ENCODE results near the gene LPAR1. TPM values are rescaled to one million over a fixed set of nuclear protein-coding genes. Genes with fewer than 3 reads are reported as not detected.

Gene LPAR1
- polyA plus RNA-seq, 3 donors: 3.6 to 87.3 (median 13.4) TPM

DNA sequence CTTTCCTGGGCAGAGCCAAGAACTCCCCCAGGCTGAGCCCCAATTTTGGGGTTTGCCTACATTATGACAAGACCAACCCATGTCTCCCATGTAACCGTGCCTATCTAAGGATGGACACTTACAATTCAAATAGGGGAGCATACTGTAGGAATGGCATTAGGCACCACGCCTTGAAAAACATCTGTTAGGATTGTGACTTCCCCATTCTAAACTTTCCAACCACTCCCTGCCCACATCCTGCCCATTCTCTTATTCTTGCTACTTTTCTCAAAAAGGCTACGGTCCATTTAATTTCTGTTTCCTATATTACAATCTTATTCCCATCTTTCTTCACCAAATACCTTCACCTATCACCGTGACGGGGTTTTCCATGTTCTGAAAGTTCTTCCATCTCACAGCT lies 99.2 kb downstream of the LPAR1 start:
- WGBS, 3 donors: 64 to 92% (median 75%) methylated on average over 5 of the region's 5 CpGs
- H3K27ac ChIP-seq (ENCODE audit: low read depth, low read length): no peak overlapping the region

DNA sequence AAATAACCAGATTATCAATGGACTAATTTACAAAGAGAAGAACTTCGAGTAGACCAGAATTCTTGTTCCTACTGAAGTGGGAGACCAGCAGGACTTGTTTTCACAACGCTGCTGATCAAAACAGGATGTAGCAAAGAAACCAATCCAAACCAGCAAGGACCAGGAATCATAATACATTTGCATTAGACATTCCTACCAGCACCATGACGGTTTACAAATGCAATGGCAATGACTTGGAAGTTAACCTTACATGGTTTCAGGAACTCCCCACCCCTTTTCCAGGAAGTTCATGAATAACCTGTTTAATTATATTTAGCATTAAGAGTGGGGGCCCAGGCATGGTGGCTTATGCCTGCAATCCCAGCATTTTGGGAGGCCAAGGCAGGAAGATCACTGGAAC lies 100.0 kb downstream of the LPAR1 start:
- 62 to 87% (median 82%) methylated on average over 3 of the region's 3 CpGs for WGBS, 3 donors
- no peak overlapping the region for H3K27ac ChIP-seq (ENCODE audit: low read depth, low read length)

DNA sequence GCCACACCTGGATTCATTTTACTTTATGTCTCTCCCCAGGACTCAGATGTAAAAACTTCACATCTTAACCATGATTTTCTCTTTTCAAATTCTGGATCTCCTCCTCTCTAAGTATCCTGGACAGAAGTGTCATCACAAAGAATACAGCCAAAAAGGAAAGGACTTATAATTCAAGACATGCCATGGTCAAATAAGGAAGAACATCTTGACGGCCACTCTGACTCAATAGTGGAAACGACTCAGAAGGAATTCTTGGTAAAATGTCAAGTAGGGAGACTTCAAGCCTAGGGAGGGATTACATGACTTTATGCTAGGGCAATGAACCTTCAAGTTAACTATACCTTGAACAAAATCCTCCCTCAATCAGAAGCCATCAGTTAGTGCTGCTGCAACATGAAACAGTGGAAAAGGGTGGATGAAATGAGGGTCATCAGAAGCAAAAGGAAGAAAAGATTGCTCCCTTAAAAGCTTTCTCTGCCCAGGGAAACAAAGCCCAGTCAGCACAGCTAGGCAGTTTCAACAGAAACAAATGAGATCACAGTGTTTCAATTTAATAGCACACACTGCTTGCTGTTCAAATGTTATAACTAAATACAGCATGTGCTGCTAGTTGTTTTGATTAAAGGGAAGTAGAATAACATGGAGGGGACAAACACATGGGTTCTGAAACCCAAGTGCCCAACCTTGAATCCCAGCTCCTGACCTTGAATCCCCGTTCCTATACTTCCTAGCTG lies 101.4 kb downstream of the LPAR1 start:
- WGBS, 3 donors: 46 to 66% (median 51%) methylated on average over 3 of the region's 3 CpGs
- no peak overlapping the region for H3K27ac ChIP-seq (ENCODE audit: low read depth, low read length)

DNA sequence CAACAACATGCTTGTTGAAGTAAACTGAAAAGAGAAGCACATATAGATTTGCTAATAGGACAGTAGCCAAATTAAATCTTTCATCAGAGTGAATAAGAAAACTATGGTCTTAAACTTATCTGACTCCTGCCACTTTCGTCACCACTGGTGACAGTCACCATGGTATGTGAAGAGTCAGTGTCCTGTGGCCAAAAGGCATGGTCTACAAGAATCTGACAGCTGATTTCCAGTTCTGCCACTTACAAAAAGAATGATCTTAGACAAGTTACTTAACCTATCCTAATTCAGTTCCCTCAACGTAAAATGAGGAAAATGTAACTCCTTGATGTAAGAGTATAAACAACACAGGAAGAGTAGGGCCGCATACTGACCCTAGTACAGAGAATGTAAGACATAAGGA lies 102.0 kb downstream of the LPAR1 start:
- 80 to 93% (median 85%) methylated on average over 3 of the region's 3 CpGs for WGBS, 3 donors
- no peak overlapping the region for H3K27ac ChIP-seq (ENCODE audit: low read depth, low read length)

DNA sequence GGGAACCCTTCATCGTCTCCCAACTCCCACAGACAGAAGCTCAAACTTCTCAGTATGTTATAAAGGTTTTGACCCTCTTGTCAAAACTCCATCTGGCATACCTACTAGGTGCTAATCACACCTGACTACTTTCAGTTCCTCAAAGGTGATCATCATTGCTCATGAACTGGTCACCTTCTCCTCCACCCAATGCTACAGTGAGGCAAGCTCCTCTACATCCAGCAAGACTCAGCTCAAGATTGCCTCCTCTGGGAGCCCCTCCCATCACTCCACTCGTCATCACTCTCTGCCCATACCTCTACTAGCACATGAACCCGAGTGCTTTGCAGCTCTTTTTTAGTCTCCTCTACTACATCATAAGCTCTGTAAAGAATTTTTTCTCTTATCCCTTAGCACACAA lies 102.4 kb downstream of the LPAR1 start:
- H3K27ac ChIP-seq (ENCODE audit: low read depth, low read length): no peak overlapping the region
- 77 to 85% (median 82%) methylated on average over 3 of the region's 3 CpGs for WGBS, 3 donors

DNA sequence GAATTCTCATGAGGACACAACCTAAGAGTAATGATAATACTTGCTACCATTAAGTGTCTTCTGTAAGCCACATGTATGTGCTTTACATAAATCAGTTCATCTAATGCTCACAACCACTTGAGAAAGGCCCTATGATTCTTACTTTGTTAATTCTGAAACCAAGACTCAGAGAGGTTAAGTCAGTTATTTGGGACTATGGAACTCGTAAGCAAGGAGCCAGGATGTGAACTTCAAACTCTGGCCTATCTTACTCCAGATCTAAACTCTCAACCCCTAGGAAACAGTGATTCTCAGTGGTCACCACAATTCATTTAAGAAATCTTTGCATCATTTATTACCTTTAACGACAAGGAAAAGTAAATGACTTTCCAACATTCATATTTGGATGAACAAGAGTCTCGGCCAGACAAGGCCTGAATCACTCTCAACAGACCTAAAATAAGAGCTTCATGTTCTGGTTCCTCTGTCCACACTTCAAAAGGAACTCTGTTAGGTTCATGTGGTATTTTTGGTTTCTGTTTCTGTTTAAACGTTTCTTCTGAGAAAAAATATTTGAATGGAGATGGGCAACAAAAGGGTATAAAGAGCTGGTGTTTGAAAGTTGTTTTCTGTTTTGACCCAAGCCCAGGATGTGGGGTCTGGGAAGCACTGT lies 104.8 kb downstream of the LPAR1 start:
- no peak overlapping the region for H3K27ac ChIP-seq (ENCODE audit: low read depth, low read length)
- WGBS, 3 donors: 54 to 84% (median 65%) methylated on average over 4 of the region's 4 CpGs

DNA sequence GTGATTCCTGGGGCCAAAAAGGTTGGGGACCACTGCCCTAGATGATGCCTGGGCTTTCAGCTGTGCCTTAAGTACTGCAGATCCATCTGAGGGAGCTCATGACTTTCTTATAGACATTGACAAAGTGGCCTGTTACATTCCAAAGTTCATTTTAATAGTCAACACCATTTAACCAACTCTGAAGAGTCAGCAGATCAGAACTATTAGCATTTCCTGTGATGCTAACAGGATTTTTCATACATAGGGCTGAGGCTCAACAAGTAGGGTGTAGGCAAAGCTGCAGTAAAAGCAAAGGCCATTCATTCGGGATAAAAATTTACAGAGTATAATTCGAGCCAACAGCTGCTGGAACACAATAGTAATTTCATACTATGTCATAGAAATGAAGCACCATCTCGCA lies 105.4 kb downstream of the LPAR1 start:
- no peak overlapping the region for H3K27ac ChIP-seq (ENCODE audit: low read depth, low read length)
- 78 to 92% (median 82%) methylated on average over 3 of the region's 3 CpGs for WGBS, 3 donors

DNA sequence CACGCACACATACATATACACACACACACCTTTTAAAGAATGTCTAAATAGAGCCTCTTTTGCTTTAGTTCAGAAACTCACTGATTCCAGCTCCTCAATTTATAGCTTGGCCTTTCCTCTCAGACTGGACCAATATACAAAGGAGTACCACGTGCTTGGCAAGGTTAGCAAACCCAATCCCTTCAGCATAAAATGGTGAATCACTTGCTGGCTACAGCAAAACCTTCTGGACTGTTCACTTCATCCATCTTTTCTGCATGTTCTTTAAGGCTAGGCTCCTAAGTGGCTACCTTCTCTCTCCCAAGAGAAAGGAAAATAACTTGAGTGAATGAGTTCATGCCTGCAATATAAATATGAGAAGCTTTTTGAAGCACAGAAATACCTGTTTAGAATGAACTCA lies 109.7 kb downstream of the LPAR1 start:
- H3K27ac ChIP-seq (ENCODE audit: low read depth, low read length): no peak overlapping the region
- WGBS, 3 donors: 67 to 75% (median 67%) methylated on average over 2 of the region's 2 CpGs

DNA sequence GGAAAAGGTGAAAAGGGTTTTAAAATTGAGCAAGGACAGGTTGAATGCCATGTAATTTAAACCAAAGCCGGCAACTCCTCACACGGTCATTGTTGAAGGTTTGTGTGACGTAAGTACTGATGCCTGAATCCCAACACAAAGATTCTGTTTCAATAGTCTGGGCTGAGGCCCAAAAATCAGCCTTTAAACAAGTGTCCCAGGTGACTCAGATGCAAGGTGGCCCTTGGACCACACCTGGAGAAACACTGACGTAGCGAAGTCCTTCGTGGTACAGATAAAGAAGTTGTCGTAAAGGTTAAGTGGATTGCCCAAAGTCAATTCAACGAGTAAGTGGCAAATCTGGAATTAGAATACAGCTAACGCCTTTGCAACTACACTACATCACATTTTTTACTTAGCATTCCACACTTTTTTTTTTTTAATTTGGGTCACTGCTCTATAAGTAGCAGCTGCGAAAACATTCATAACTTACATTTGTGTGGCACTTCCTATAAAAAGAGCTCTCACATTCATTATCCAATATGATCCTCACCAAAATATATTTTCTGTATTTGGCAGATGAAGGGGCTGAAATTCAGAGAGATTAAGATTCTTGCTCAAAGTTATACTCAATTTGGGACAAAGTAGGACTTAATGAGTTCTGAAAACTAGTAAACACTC lies 111.3 kb downstream of the LPAR1 start:
- no peak overlapping the region for H3K27ac ChIP-seq (ENCODE audit: low read depth, low read length)
- 88 to 93% (median 90%) methylated on average over 10 of the region's 10 CpGs for WGBS, 3 donors

DNA sequence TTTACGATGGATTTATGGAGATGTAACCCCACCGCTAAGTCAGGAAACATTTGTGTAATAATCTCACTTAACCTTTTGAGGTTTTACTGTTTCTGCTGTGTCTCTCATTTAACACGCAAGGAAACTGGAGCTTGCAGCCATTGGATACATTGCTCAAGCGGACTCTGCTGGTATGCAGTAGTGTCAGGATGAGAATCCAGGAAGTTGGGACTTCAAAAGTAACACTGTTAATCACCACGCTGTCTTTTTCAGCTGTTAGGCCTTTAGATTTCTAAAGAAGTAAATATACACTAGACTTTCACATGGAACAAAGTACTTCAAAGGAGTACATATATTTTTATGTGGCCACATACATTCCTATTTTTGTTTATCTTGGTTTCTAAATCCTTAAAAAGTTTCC lies 114.7 kb downstream of the LPAR1 start:
- 68 to 83% (median 72%) methylated on average over 5 of the region's 5 CpGs for WGBS, 3 donors
- no peak overlapping the region for H3K27ac ChIP-seq (ENCODE audit: low read depth, low read length)

DNA sequence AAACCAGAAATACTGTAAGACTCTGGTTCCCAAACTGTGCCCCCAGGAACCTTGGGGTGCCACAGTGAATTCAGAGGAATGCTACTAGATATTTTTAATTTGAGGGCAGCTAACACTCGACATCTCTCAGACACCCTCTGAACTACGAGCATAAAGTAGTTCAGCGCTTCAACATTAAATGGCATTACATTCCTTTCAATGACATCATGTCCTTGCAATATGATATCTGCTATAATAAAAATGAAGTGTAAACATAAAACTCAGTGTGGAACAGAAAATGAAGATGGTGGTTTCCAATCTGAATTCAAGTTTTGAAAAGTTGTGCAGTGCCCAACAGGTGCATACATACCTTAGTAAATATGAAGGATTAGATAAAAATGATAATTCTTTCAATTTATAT lies 116.1 kb downstream of the LPAR1 start:
- H3K27ac ChIP-seq (ENCODE audit: low read depth, low read length): no peak overlapping the region
- WGBS, 3 donors: 85 to 94% (median 88%) methylated on average over 3 of the region's 3 CpGs

DNA sequence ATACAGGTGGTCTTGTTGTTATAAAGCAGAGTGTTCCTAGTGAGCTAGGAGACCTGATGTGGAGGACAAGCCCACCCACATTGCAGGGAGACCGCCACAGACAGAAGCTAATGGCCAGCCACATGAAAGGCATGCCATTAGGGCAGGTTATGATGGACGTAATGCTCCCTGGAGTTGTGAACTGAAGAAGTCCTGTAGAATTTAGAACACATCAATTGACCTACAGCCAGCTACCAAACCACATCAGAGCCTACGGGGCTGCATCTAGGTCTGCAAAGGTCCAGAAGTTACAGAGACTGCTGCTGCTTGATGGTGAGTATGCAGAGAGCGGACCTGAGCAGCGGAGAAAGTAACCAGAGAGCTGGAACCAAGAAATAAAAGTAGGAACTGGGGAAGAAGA lies 116.6 kb downstream of the LPAR1 start:
- no peak overlapping the region for H3K27ac ChIP-seq (ENCODE audit: low read depth, low read length)
- WGBS, 3 donors: 90 to 95% (median 93%) methylated on average over 5 of the region's 5 CpGs

DNA sequence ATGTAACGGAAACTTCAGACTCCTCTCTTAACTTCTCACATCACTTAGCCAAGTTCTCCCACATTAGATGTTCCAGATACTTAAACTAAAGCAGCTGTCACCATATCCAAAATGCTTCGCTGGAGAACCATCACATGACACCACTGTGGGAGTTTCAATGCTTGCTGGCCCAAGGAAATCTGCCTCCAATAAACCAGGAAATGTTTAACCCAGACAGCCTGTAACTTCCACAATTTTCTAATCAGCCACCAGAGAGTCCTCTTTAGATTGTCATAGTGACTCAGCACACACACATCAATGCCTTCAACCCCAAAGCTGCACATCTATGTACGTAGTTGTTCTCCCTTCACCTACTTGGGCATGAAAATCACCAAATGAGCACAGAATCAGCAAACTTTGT lies 118.7 kb downstream of the LPAR1 start:
- no peak overlapping the region for H3K27ac ChIP-seq (ENCODE audit: low read depth, low read length)
- WGBS, 3 donors: 34 to 82% (median 36%) methylated on average over 3 of the region's 3 CpGs

DNA sequence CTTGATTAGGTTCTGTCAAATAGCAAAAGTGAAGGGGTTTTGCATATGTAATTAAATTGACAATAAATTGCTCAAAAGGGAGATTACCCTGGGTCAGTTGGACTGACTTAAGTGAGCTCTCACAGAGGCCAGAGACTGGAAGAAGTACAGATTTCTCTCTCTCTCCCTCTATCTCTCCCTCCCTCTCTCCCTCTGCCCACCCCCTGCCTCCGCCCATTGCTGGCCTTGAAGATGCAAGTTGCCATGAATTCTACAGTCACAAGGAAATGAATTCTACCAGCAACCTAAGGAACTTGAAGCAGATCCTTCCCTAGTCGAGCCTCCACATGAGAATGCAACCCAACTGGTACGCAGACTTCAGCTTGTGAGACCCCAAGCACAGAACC lies 119.2 kb downstream of the LPAR1 start:
- 94 to 99% (median 96%) methylated on average over 3 of the region's 3 CpGs for WGBS, 3 donors
- peak overlapping the region; percentile 8 for H3K27ac ChIP-seq (ENCODE audit: low read depth, low read length)

DNA sequence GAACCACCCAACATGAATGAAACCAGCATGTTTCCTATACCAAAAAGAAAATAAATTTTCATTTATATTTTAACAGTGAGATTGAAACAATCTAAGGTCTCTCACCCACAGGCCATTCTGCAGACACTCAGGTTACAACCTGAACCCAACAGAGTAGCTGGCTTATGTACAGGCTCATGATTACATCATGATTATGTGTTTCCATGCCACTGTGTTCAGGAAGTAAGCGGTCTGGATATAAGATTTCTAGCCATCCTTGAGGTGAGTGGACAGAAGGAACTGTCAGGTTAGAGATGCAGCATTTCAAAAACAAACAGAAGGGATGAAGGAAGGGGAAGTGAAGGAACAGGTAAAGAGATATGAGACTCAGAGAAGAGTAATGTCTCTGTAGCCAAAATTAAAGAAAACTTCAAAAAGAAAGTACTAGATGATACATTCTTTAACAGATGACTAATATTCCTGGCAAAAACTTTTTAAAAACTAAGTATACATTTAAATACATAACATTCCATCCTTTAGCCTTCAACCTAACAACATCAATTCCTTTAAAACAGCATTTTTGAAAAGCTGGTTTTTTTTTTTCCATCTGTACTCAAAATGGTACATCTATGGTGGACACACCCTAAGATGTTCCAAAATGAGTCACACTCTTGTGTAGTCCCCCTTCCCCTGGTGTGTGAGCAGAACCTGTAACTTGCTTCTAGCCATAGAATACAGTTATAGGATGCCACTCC lies 119.8 kb downstream of the LPAR1 start:
- peak overlapping the region; percentile 8 for H3K27ac ChIP-seq (ENCODE audit: low read depth, low read length)
- WGBS, 3 donors: 91 to 97% (median 95%) methylated on average over 1 of the region's 1 CpG

DNA sequence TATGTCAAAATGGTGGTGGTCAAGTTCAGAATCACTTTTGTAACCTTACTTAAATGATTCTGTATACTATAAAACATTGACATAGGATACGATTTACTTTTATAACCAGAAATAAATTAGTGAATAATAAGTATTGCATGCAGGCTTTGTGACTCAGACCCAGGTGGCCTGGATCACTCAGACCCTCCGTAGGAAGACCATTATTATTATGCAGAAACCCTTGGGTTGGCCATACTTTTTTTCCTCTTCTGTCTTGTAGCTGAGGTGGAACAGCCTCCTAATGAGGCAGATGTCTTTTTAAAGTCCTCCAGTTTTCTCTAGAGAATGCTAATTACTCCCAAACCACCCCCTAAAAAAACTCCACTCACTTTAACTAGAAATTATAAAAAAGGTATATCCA lies 121.9 kb downstream of the LPAR1 start:
- no peak overlapping the region for H3K27ac ChIP-seq (ENCODE audit: low read depth, low read length)
- WGBS, 3 donors: 79 to 97% (median 79%) methylated on average over 2 of the region's 2 CpGs

DNA sequence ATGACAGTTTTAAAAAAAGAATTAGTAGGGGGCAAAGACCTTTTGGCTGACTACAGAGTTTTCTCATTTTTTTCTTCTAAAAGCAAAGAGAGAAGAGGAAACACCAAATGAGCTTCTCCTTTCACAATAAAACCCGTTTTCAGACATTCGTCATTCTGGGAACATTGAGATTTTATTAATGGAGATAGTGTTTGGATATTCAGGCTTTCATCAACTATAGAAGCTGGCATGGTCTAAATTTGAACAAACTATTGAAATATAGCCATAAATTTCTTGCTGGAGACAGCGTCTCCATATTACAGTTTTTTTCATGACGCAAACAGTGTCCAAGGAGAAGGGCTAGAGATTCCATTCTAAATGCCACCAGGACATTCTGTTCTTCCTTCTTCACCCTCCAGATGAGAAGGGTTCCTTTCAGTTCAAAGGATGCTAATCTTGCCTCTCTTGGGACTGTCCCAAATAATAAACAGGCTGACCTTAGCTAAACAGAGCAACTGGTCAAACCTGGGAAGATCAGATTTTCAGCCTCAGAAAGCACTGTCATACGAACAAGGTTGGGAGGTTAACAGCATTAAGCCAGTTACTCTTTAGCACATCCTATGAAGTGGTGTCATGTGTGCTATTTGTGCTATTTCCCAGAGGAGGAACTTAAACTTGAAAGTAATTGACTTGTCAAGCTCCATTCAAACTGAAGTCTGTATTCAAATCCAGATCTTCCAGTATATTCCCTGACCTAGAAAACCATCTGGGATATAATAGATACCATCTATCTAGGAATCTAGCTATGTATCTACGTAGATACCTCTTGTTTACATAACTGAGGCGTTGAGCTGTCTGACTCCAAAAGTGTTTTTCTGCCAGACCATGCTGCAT lies 125.6 kb downstream of the LPAR1 start:
- H3K27ac ChIP-seq (ENCODE audit: low read depth, low read length): no peak overlapping the region
- WGBS, 3 donors: 53 to 70% (median 57%) methylated on average over 7 of the region's 7 CpGs
